SK-N-SH (cell line): Measurements from ENCODE around the gene ZNF628. TPM values are rescaled to one million over a fixed set of nuclear protein-coding genes. Genes with fewer than 3 reads are reported as not detected.

ENCODE experiments used
- CTCF ChIA-PET: fragments of 300-600, 350-600 bp; formaldehyde crosslinking; extraction: SDS; loops from one replicate; lab custom pipeline; 2021; lab: Yijun Ruan, JAX
- POLR2A ChIA-PET: fragments of 350-600 bp; sonication (Branson Sonifier 250); formaldehyde crosslinking; extraction: SDS; loops from one replicate; lab custom pipeline; 2020; ENCODE audit warnings: antibody characterized with exemption, inconsistent platforms; lab: Yijun Ruan, JAX
- DNase-seq: peaks from one replicate; pipeline ENCODE4 v3.0.0; 2012
- H2AFZ ChIP-seq: fragments of 200-600 bp; sonication (generic); 2 replicates; pipeline ENCODE4 v1.8.1; 2016; ENCODE audit warnings: antibody characterized with exemption, mild to moderate bottlenecking, low read depth
- H3F3A ChIP-seq: fragments of 200-600 bp; sonication (generic); replicated peaks from 2 replicates; pipeline ENCODE3; 2016; ENCODE audit warnings: antibody characterized with exemption, mild to moderate bottlenecking; ENCODE audit not compliant: insufficient read depth
- H3K27ac ChIP-seq, 2 experiments: fragments of 200-500 bp in 1 of 2; fragments of 200-600 bp in 1 of 2; sonication (Bioruptor generic) in 1 of 2; sonication (generic), shearing (Covaris generic) in 1 of 2; 2 replicates each; pipeline versions ENCODE4 v1.5.1 to v1.6.1; 2014 to 2016; ENCODE audit warnings: low read depth in 2 of 2, inconsistent platforms in 1 of 2, low read length in 1 of 2, mild to moderate bottlenecking in 1 of 2, mixed read lengths in 1 of 2
- H3K27me3 ChIP-seq: fragments of 200-600 bp; sonication (generic), shearing (Covaris generic); 2 replicates; pipeline ENCODE4 v1.6.1; 2016; ENCODE audit warnings: mixed run types; ENCODE audit not compliant: insufficient read depth
- H3K36me3 ChIP-seq, 2 experiments: fragments of 200-500 bp in 1 of 2; fragments of 200-600 bp in 1 of 2; sonication (Bioruptor generic) in 1 of 2; sonication (generic) in 1 of 2; replicated peaks in 1 of 2; 2 replicates each; pipeline versions ENCODE3 to v1.5.1; 2014 to 2016; ENCODE audit warnings: low read length in 1 of 2, mild to moderate bottlenecking in 1 of 2; ENCODE audit not compliant: insufficient read depth in 2 of 2, control insufficient read depth in 1 of 2
- H3K4me1 ChIP-seq, 2 experiments: fragments of 200-500 bp in 1 of 2; fragments of 200-600 bp in 1 of 2; sonication (Bioruptor generic) in 1 of 2; sonication (generic), shearing (Covaris generic) in 1 of 2; 2 replicates each; pipeline versions ENCODE4 v1.5.1 to v1.6.1; 2014 to 2016; ENCODE audit warnings: low read depth in 1 of 2, low read length in 1 of 2, mixed run types in 1 of 2; ENCODE audit not compliant: insufficient read depth in 2 of 2, control insufficient read depth in 1 of 2
- H3K4me2 ChIP-seq: fragments of 200-600 bp; sonication (generic), shearing (Covaris generic); 2 replicates; pipeline ENCODE4 v1.6.1; 2017; ENCODE audit warnings: mixed run types
- H3K4me3 ChIP-seq, 2 experiments: fragments of 200-500 bp in 1 of 2; fragments of 200-600 bp in 1 of 2; sonication (Bioruptor generic) in 1 of 2; sonication (generic), shearing (Covaris generic) in 1 of 2; 2 replicates each; pipeline versions ENCODE4 v1.5.1 to v1.8.1; 2014 to 2016; ENCODE audit warnings: low read depth in 2 of 2, inconsistent platforms in 1 of 2, low read length in 1 of 2, mild to moderate bottlenecking in 1 of 2, mixed read lengths in 1 of 2, moderate library complexity in 1 of 2
- H3K79me2 ChIP-seq: fragments of 200-600 bp; sonication (generic); 2 replicates; pipeline ENCODE4 v1.8.1; 2017; ENCODE audit warnings: mild to moderate bottlenecking; ENCODE audit not compliant: insufficient read depth
- H3K9ac ChIP-seq: fragments of 200-600 bp; sonication (generic); 2 replicates; pipeline ENCODE4 v1.6.1; 2017; ENCODE audit warnings: mixed run types
- H3K9me2 ChIP-seq: fragments of 200-600 bp; sonication (generic); 2 replicates; pipeline ENCODE4 v1.6.1; 2017; ENCODE audit warnings: mixed run types
- H3K9me3 ChIP-seq: fragments of 200-600 bp; sonication (generic); 2 replicates; pipeline ENCODE4 v1.6.1; 2017; ENCODE audit warnings: mixed run types, mild to moderate bottlenecking, moderate library complexity
- H4K20me1 ChIP-seq: fragments of 200-600 bp; sonication (generic); 2 replicates; pipeline ENCODE4 v1.6.1; 2017; ENCODE audit warnings: mild to moderate bottlenecking, mixed run types; ENCODE audit not compliant: insufficient read depth
- CHD2 ChIP-seq: fragments of 150-350 bp; IDR thresholded peaks from 2 replicates; pipeline ENCODE4 v1.6.1; 2018; ENCODE audit warnings: low read length; ENCODE audit not compliant: partially characterized antibody
- ELF1 ChIP-seq: IDR thresholded peaks from 2 replicates; pipeline ENCODE4 v1.4.0; 2012
- EP300 ChIP-seq, 2 experiments: IDR thresholded peaks; 2 replicates each; pipeline versions ENCODE4 v1.4.0 to v1.6.1; 2012; ENCODE audit warnings: borderline replicate concordance in 1 of 2, low read depth in 1 of 2, low read length in 1 of 2
- FOSL2 ChIP-seq: IDR thresholded peaks from 2 replicates; pipeline ENCODE4 v1.4.0; 2012; ENCODE audit warnings: low read depth, mild to moderate bottlenecking, moderate library complexity, borderline replicate concordance
- FOXJ3 ChIP-seq: sonication (generic); formaldehyde crosslinking; IDR thresholded peaks from 2 replicates; pipeline ENCODE4 v1.5.1; 2020; ENCODE audit warnings: mild to moderate bottlenecking, missing genetic modification reagents
- FOXM1 ChIP-seq: IDR thresholded peaks from 2 replicates; pipeline ENCODE4 v1.4.0; 2012; ENCODE audit warnings: low read depth, mild to moderate bottlenecking
- GABPA ChIP-seq: IDR thresholded peaks from 2 replicates; pipeline ENCODE4 v1.4.0; 2012; ENCODE audit warnings: low read depth, mild to moderate bottlenecking
- GATA2 ChIP-seq: sonication (generic); formaldehyde crosslinking; IDR thresholded peaks from 2 replicates; pipeline ENCODE4 v1.5.0; 2020; ENCODE audit warnings: mild to moderate bottlenecking, missing genetic modification reagents
- IRF3 ChIP-seq: fragments of 150-350 bp; IDR thresholded peaks from 2 replicates; pipeline ENCODE4 v1.6.1; 2016; ENCODE audit warnings: mild to moderate bottlenecking, low read depth, low read length
- JUND ChIP-seq: IDR thresholded peaks from 2 replicates; pipeline ENCODE4 v1.4.0; 2012
- MXI1 ChIP-seq: IDR thresholded peaks from 2 replicates; pipeline ENCODE4 v1.6.1; 2012; ENCODE audit warnings: mild to moderate bottlenecking, low read depth, low read length, improper control_type of control experiment
- NRF1 ChIP-seq: IDR thresholded peaks from 2 replicates; pipeline ENCODE4 v1.6.1; 2012; ENCODE audit warnings: low read depth, mild to moderate bottlenecking, low read length
- PBX3 ChIP-seq: IDR thresholded peaks from 2 replicates; pipeline ENCODE4; 2012
- POLR2AphosphoS5 ChIP-seq: IDR thresholded peaks from 2 replicates; pipeline ENCODE4 v1.6.1; 2012; ENCODE audit warnings: low read depth, low read length
- RAD21 ChIP-seq: IDR thresholded peaks from 2 replicates; pipeline ENCODE4 v1.6.1; 2012; ENCODE audit warnings: mild to moderate bottlenecking, low read length
- RCOR1 ChIP-seq: fragments of 150-350 bp; IDR thresholded peaks from 2 replicates; pipeline ENCODE4 v1.6.1; 2017; ENCODE audit warnings: antibody characterized with exemption, low read length
- RFX5 ChIP-seq: IDR thresholded peaks from 2 replicates; pipeline ENCODE4 v1.6.1; 2012; ENCODE audit warnings: mild to moderate bottlenecking, improper control_type of control experiment, low read length
- RXRA ChIP-seq: IDR thresholded peaks from 2 replicates; pipeline ENCODE4 v1.4.0; 2012; ENCODE audit warnings: low read depth, mild to moderate bottlenecking, borderline replicate concordance
- SMC3 ChIP-seq: IDR thresholded peaks from 2 replicates; pipeline ENCODE4 v1.6.1; 2012; ENCODE audit warnings: low read depth, low read length, improper control_type of control experiment
- TAF1 ChIP-seq: IDR thresholded peaks from 2 replicates; pipeline ENCODE4 v1.6.1; 2012; ENCODE audit warnings: low read depth, mild to moderate bottlenecking, low read length, moderate library complexity, borderline replicate concordance
- TCF12 ChIP-seq: IDR thresholded peaks from 2 replicates; pipeline ENCODE4 v1.4.0; 2012
- USF1 ChIP-seq: IDR thresholded peaks from 2 replicates; pipeline ENCODE4 v1.4.0; 2012; ENCODE audit warnings: low read depth, borderline replicate concordance
- USF2 ChIP-seq: fragments of 150-350 bp; IDR thresholded peaks from 2 replicates; pipeline ENCODE4 v1.6.1; 2017; ENCODE audit warnings: antibody characterized with exemption, low read length, low read depth, borderline replicate concordance
- ZBTB33 ChIP-seq: IDR thresholded peaks from 2 replicates; pipeline ENCODE4 v1.4.0; 2012; ENCODE audit warnings: low read depth, borderline replicate concordance
- WGBS: methylation state at CpG from one replicate; pipeline ENCODE4 v1.1.6; 2017; ENCODE audit warnings: low lambda C conversion rate; 5-methylcytosine and 5-hydroxymethylcytosine counted together
- polyA plus RNA-seq, 3 experiments: library from polyadenylated mRNA; depleted of rRNA; stranded (reverse); fragments of >200 nt; gene quantifications; 2 replicates each; pipeline ENCODE4 v1.2.3, GENCODE V29; 2012

ZNF628 gene
- polyA plus RNA-seq, 1 of the 3 experiments (the other 2 are of a cell fraction) = 1.6 TPM

GRCh38 chr19:55461259-55461973 lies 15.0 kb upstream of the ZNF628 start, which contains the start of gene ISOC2:
ISOC2 (minus strand) TSS chr19:55461642; CDS start chr19:55456486, 5,156 bp downstream.
- peaks cover 9 to 18% of the 10 kb centered on the region in 2 experiments; a peak in 2 of 4 replicates for H3K4me1 ChIP-seq
- no peaks in the 10 kb centered on the region for H3K36me3 ChIP-seq
- peaks cover 18% of the 10 kb centered on the region for H3F3A ChIP-seq
- peak within 1 kb of the TSS; percentile 97 for H3K9ac ChIP-seq
- H4K20me1 ChIP-seq = no peaks in the 10 kb centered on the region
- H3K4me3 ChIP-seq = peak within 1 kb of the TSS; percentile 76 to 98
- no peaks in the 10 kb centered on the region for H3K27me3 ChIP-seq
- peak within 1 kb of the TSS; percentile 100 for H3K4me2 ChIP-seq
- H2AFZ ChIP-seq = peak within 1 kb of the TSS; percentile 92; the same call in 1 of the 2 replicates
- 4% methylated on average over 20 of the region's 54 CpGs for WGBS
- no peaks in the 10 kb centered on the region for H3K9me3 ChIP-seq
- no peaks in the 10 kb centered on the region for H3K9me2 ChIP-seq
- CTCF ChIA-PET = interaction anchor here (0.6 to 2.1 kb wide), 4 partner anchors 43 to 320 kb away, joined by 3 to 12 read pairs (median 6); no protein-coding TSS in a partner anchor
- DNase-seq = peak; percentile 97
- peaks cover 12% of the 10 kb centered on the region; the same call in 1 of the 2 replicates for H3K79me2 ChIP-seq
- POLR2A ChIA-PET = interaction anchor here (0.7 to 0.9 kb wide), 4 partner anchors 9 to 54 kb away, joined by 3 to 7 read pairs (median 4); partner anchors contain the start of genes UBE2S and ZNF628
- peak within 1 kb of the TSS; percentile 90 to 91 for H3K27ac ChIP-seq
- peak; percentile 76 for TF ChIP-seq USF2
- no peak for TF ChIP-seq ZBTB33
- TF ChIP-seq NRF1 = no peak
- peak; percentile 99 for TF ChIP-seq PBX3
- TF ChIP-seq USF1 = peak; percentile 91
- peak; percentile 91 for TF ChIP-seq MXI1
- peak; percentile 35 for TF ChIP-seq GABPA
- TF ChIP-seq EP300 (IDR thresholded peaks at IDR 0.05; ENCODE audit: borderline replicate concordance in 1 of 2, low read depth in 1 of 2, low read length in 1 of 2) = no peak
- peak; percentile 58 for TF ChIP-seq RCOR1
- no peak for TF ChIP-seq JUND
- TF ChIP-seq FOXJ3 (CRISPR knock-in tag) = no peak
- no peak for TF ChIP-seq SMC3
- TF ChIP-seq GATA2 (CRISPR knock-in tag) = no peak
- TF ChIP-seq RXRA = no peak
- TF ChIP-seq TCF12 = no peak
- peak; percentile 95 for TF ChIP-seq CHD2
- TF ChIP-seq TAF1 = no peak; the same call in 1 of the 2 replicates
- TF ChIP-seq FOXM1 = no peak
- TF ChIP-seq ELF1 = peak; percentile 35; the same call in 1 of the 2 replicates
- TF ChIP-seq FOSL2 = no peak
- peak; percentile 81 for TF ChIP-seq RFX5
- TF ChIP-seq IRF3 = peak; percentile 86
- TF ChIP-seq RAD21 = no peak
- no peak for TF ChIP-seq POLR2AphosphoS5
